Large intestine (tissue), 3 donors: ENCODE measurements around the gene HAP1. TPM values are rescaled to one million over a fixed set of nuclear protein-coding genes. Genes with fewer than 3 reads are reported as not detected.
A peak's percentile ranks its signal among the peaks of the same experiment; 100 is the strongest.
"Not testable (repeated sequence)": the region's sequence is repeated elsewhere in the genome, so short reads cannot be mapped to it uniquely, and the experiment has no call there.

Experiments used
- DNase-seq, 2 donors: peaks; one replicate each; pipeline versions ENCODE4 v3.0.0 to v3.0.0-alpha.2; 2013
- H3K27ac ChIP-seq: one replicate; pipeline ENCODE4 v1.5.1; 2013; ENCODE audit warnings: low read length
- H3K27me3 ChIP-seq: 2 replicates; pipeline ENCODE4 v1.6.1; 2013; ENCODE audit warnings: low read length; ENCODE audit not compliant: control insufficient read depth, insufficient read depth
- H3K36me3 ChIP-seq: 2 replicates; pipeline ENCODE4 v1.6.1; 2013; ENCODE audit warnings: low read length; ENCODE audit not compliant: control insufficient read depth, insufficient read depth
- H3K4me1 ChIP-seq: one replicate; pipeline ENCODE4 v1.6.1; 2013; ENCODE audit warnings: low read length; ENCODE audit not compliant: control insufficient read depth, insufficient read depth
- H3K4me3 ChIP-seq: one replicate; pipeline ENCODE4 v1.5.1; 2013; ENCODE audit warnings: low read length
- H3K9me3 ChIP-seq: one replicate; pipeline ENCODE4 v1.6.1; 2013; ENCODE audit warnings: mild to moderate bottlenecking, low read depth, low read length, moderate library complexity; ENCODE audit not compliant: control insufficient read depth
- WGBS: methylation state at CpG from one replicate; pipeline ENCODE4 v1.1.5; 2013; ENCODE audit warnings: low lambda C conversion rate; ENCODE audit not compliant: insufficient coverage; 5-methylcytosine and 5-hydroxymethylcytosine counted together
- polyA plus RNA-seq: library from polyadenylated mRNA; unstranded; fragments of 120-200 nt; gene quantifications from one replicate; pipeline ENCODE4 v1.2.1, GENCODE V29; 2013

HAP1 gene
- polyA plus RNA-seq, 1 donor: 0.39 TPM

DNA sequence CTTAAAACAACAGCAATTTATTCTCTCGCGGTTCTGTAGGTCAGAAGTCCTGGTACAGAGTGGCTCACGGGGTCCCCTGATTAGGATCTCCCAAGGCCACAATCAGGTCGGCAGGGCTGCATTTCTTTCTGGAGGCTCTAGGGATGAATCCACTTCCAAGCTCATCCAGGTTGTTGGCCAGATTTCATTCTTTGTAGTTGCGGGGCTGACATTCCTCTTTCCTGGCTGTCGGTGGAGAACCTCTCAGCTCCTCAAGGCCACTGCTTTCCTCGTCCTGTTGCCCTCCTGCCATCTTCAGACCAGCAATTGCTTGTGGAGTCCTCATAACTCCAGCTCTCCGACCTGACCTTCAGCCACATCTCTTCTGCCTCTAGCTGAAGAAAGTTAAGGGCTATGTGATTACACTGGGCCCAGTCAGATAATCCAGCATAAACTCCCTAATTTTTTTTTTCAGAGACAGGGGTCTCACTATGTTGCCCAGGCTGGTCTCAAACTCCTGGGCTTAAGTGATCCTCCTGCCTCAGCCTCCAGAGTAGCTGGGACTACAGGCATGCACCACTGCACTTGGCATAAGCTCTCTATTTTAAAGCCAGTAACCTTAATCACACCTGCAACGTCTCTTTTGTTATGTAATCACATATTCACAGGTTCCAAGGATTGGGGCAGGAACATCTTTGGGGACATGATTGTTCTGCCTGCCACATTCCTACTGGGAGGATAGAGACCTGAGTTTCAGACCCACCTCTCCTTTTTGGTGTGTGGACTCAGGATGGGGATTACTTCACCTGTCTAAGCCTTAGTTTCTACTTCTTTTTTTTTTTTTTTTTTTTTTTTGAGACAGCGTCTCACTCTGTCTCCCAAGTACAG lies 26.4 kb downstream of the HAP1 start:
- no peak overlapping the region for H3K4me3 ChIP-seq
- WGBS: no CpG with 5 or more reads among the region's 10 CpGs
- no peaks in the 10 kb centered on the region for H3K27me3 ChIP-seq
- no peak for DNase-seq
- H3K4me1 ChIP-seq: no peaks in the 10 kb centered on the region
- H3K9me3 ChIP-seq: no peaks in the 10 kb centered on the region
- H3K27ac ChIP-seq: no peak overlapping the region
- no peaks in the 10 kb centered on the region for H3K36me3 ChIP-seq

DNA sequence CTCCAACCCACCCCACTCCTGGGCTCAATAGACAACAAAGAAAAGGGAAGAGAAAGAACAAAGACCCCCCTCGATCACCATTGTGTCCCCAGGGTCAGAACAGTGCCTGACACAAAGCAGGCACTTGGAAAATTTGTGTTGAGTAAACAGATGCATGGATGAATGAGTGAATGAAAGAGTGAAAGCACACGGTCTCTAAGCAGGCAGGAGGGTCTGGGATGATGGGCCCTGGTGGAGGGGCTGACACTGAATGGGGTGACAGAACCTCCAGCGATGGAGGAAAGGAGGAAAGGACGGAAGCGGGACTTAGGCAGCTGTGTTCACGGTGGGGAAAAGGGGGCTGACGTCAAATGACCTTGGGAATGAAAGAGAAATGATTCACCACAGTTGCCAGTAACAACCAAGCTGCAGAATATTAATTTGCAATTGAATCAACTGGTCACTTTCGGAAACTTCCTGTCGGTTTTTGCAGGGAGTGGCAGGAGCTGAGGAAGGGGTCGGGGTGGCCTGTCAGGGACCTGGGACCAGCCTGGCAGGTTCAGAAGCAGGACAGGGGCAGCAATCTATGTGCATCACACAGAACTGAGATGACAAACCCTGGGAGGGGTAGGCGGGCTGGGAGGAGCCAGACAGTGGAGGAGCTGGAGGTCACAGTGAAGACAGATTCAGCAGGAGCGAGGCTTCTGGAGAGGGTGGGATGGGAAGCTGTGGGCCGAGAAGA lies 29.0 kb downstream of the HAP1 start:
- no peak for DNase-seq
- no CpG with 5 or more reads among the region's 13 CpGs for WGBS
- Histone ChIP-seq H3K9me3 (no peaks in the 10 kb centered on the region), H3K27me3 (no peaks in the 10 kb centered on the region), H3K4me1 (no peaks in the 10 kb centered on the region), H3K4me3 (no peak overlapping the region), H3K27ac (no peak overlapping the region), H3K36me3 (no peaks in the 10 kb centered on the region)

DNA sequence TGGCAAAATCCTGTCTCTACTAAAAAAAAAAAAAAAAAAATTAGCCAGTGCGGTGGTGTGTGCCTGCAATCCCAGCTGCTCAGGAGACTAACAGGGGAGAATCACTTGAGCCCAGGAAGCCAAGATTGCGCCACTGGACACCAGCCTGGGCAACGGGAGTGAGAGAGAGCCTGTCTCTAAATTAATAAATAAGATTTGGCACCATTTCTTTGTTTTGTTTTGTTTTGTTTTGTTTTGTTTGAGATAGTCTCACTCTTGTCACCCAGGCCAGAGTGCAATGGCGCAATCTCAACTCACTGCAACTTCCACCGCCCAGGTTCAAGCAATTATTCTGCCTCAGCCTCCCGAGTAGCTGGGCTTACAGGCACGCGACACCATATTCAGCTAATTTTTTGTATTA lies 31.7 kb downstream of the HAP1 start:
- Histone ChIP-seq H3K4me1 (no peaks in the 10 kb centered on the region), H3K27ac (no peak overlapping the region), H3K36me3 (no peaks in the 10 kb centered on the region), H3K9me3 (no peaks in the 10 kb centered on the region), H3K27me3 (no peaks in the 10 kb centered on the region), H3K4me3 (no peak overlapping the region)
- WGBS: 100% methylated on average over 1 of the region's 8 CpGs
- DNase-seq: no peak

DNA sequence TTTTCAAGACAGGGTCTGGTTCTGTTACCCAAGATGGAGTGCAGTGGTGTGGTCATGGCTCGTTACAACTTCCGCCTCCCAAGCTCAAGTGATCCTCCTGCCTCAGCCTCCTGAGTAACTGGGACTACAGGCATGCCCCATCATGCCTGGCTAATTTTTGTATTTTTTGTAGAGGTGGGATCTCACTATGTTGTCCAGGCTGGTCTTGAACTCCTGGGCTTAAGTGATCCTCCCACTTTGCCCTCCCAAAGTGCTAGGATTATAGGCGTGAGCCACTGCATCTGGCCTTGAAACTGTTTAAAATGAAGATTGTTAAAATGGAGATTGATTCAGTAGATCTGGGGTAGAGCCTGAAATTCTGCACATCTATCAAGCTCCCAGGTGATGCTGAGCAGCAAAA lies 33.6 kb downstream of the HAP1 start:
- WGBS: no CpG with 5 or more reads among the region's 3 CpGs
- H3K9me3 ChIP-seq, H3K4me3 ChIP-seq: not testable (repeated sequence)

DNA sequence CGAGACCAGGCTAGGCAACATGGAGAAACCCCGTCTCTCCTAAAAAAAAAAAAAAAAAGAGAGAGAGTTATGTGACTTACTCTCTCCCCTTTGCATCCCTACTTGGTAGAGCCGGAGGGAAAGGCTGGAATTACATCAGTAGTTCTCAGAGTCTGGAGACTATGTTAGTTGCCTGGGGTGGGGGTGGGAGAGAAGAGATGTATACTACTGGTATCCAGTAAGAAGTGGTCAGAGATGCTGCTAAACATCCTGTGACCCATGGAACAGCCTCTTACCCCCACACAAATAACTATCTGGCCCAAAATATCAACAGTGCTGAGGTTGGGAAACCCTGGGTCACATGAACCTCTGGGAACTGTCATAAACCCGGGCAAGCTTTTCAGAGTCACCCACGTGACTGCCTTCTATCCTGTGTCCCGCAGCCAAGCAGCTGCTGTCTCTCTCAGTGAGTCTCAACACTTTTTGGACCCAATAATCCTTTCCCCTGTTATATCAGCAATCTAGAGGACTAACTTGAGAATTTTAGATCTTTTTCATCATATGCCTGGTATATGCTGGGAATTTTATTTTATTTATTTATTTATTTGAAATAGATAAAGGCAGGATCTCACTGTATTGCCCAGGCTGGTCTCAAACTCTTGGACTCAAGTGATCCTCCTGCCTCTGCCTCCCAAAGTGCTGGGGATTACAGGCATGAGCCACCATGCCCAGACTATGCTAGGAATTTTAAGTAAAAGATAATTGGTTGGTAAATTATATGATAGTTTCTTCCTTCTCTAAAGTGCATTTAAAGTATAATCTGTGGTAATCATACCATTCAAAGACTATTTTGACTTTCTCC lies 37.1 kb downstream of the HAP1 start:
- peak; percentile 53 to 79 for DNase-seq
- Histone ChIP-seq H3K9me3 (no peaks in the 10 kb centered on the region), H3K4me1 (peaks cover 11% of the 10 kb centered on the region), H3K27me3 (no peaks in the 10 kb centered on the region), H3K36me3 (peaks cover 27% of the 10 kb centered on the region), H3K4me3 (no peak overlapping the region), H3K27ac (peak overlapping the region; percentile 19)
- WGBS: no CpG with 5 or more reads among the region's 6 CpGs

More for the DNA sequence above, 33.6 kb downstream of the HAP1 start:
- not testable (repeated sequence) for H3K27me3 ChIP-seq, H3K27ac ChIP-seq, H3K36me3 ChIP-seq, DNase-seq
- H3K4me1 ChIP-seq: peaks cover 11% of the 10 kb centered on the region

GRCh38 chr17:41695954-41696757 lies 38.3 kb downstream of the HAP1 start:
- H3K4me1 ChIP-seq: peaks cover 11% of the 10 kb centered on the region
- WGBS: 38% methylated on average over 3 of the region's 11 CpGs
- H3K4me3 ChIP-seq: no peak overlapping the region
- DNase-seq: peak in 1 of 2 donors; percentile 29
- peaks cover 38% of the 10 kb centered on the region for H3K36me3 ChIP-seq
- no peaks in the 10 kb centered on the region for H3K27me3 ChIP-seq
- no peak overlapping the region for H3K27ac ChIP-seq
- no peaks in the 10 kb centered on the region for H3K9me3 ChIP-seq

DNA sequence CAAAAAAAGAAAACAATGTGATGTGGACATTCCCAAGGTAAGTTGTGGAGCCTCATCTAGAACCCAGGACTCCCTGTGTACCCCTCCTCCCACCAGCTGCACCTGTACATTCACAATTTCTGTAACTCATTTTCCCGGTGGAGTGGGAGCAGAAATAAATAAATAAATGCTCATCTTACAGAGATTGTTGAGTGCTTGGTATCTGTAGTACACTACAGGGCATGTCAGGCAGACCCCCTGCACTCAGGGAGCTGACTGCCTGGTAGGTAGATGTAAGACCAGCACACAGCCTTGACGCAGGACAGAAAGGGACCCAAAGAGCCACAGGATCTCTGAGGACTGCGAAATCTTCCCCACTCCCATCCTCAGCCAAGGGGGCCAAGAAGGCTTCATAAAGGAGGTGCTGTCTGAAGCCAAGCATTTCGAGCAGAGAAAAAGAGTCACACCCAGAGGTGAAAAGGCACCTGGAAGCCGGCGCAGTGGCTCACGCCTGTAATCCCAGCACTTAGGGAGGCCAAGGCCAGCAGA lies 39.2 kb downstream of the HAP1 start:
- H3K27ac ChIP-seq: no peak overlapping the region
- no peaks in the 10 kb centered on the region for H3K27me3 ChIP-seq
- peaks cover 19% of the 10 kb centered on the region for H3K4me1 ChIP-seq
- H3K4me3 ChIP-seq: no peak overlapping the region
- no peak for DNase-seq
- no CpG with 5 or more reads among the region's 7 CpGs for WGBS
- peaks cover 48% of the 10 kb centered on the region for H3K36me3 ChIP-seq
- no peaks in the 10 kb centered on the region for H3K9me3 ChIP-seq

DNA sequence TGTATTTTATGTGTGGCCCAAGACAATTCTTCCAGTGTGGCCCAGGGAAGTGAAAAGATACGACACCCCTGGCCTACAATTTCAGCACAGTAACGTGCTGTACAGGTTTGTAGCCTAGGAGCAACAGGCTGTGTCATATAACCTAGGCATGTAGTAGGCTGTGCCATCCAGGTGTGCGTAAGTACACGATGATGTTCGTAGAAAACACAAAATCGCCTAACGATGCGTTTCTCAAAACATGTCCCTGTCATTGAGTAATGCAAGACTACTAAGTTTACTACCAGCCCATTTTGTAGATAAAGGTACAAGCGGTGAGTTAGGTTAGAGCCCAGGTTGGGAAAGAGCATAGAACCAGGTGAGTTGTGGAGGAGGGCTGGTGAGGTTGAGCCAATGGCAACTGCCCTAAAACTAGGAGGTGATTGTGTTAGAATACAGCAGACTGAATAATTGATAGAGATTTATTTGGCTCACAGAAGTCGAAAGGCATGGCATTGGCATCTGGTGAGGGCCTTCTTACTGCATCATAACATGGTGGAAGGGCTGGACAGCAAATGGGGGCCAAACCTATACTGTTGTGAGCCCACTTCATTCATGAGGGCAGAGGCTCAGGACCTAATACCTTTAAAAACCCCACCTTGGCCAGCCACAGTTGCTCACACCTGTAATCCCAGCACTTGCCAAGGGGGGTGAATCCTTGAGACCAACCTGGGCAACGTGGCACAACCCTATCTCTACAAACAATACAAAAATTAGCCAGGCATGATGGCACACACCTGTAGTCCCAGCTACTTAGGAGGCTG lies 41.5 kb downstream of the HAP1 start:
- Histone ChIP-seq H3K9me3 (no peaks in the 10 kb centered on the region), H3K27me3 (no peaks in the 10 kb centered on the region), H3K27ac (no peak overlapping the region), H3K36me3 (peaks cover 56% of the 10 kb centered on the region), H3K4me1 (peaks cover 23% of the 10 kb centered on the region), H3K4me3 (no peak overlapping the region)
- no peak for DNase-seq
- no CpG with 5 or more reads among the region's 11 CpGs for WGBS
